AG10803 (cell line): ENCODE measurements around the gene SCGB1A1.
A peak's percentile ranks its signal among the peaks of the same experiment; 100 is the strongest.

ENCODE experiments used
- DNase-seq: peaks from one replicate; pipeline ENCODE4 v3.0.0; 2010; ENCODE audit warnings: low read depth
- H3K4me3 ChIP-seq: 2 replicates; pipeline ENCODE4 v1.5.1; 2011; ENCODE audit warnings: mild to moderate bottlenecking, low read length, control low read depth
- TF ChIP-seq, protein P1 (sequence below): conservative IDR thresholded peaks from 2 replicates; pipeline ENCODE4 v1.5.1; 2011; ENCODE audit warnings: mild to moderate bottlenecking, low read length, control low read depth, inconsistent platforms

Gene SCGB1A1

DNA sequence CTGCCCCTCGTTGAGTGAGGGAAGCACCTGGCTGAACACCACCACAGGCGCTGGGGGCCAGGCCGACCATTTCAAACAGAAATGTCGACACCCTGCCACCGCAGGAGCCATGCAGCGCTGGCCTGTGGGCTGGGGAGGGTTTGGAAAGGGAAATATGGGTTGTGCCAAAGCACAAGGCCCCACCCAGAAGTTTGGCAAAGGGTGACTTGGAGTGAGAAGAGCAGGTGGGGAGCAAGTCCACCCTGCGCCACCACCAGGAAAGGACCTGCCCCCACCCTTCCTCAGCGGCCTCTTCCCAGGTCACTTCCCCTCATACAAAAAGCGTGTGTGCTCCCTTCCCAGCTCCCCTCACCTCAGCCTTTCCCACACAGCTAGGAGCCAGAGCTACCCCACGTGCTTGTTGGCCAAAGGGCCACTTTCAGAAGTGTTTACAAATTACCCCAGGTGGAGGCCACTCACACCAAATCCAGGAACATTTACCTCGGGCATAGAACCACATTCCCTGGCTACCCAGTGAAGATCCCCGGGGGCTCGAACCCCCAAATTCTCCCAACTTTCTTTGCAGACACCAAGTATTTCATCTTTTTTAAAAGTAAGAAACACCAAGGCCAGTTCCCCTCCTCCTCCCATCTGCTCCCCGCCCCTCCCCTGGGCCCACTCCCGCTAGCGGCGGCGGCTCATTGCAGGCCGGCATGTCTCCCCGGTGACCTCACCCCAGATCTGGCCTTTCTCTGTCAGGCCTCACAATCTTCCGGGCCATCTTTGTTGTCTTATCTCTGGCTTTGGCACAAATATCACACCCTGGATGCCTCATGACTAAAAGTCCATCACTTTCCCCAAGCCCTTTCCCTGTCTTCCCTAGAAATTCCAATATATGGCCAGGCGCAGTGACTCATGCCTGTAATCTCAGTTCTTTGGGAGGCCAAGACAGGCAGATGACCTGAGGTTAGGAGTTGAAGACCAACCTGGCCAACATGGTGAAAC is 20.5 kb upstream of the SCGB1A1 start:
- no peak overlapping the region for H3K4me3 ChIP-seq
- TF ChIP-seq, protein P1, sequence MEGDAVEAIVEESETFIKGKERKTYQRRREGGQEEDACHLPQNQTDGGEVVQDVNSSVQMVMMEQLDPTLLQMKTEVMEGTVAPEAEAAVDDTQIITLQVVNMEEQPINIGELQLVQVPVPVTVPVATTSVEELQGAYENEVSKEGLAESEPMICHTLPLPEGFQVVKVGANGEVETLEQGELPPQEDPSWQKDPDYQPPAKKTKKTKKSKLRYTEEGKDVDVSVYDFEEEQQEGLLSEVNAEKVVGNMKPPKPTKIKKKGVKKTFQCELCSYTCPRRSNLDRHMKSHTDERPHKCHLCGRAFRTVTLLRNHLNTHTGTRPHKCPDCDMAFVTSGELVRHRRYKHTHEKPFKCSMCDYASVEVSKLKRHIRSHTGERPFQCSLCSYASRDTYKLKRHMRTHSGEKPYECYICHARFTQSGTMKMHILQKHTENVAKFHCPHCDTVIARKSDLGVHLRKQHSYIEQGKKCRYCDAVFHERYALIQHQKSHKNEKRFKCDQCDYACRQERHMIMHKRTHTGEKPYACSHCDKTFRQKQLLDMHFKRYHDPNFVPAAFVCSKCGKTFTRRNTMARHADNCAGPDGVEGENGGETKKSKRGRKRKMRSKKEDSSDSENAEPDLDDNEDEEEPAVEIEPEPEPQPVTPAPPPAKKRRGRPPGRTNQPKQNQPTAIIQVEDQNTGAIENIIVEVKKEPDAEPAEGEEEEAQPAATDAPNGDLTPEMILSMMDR, result no peak
- peak; percentile 48 for DNase-seq

DNA sequence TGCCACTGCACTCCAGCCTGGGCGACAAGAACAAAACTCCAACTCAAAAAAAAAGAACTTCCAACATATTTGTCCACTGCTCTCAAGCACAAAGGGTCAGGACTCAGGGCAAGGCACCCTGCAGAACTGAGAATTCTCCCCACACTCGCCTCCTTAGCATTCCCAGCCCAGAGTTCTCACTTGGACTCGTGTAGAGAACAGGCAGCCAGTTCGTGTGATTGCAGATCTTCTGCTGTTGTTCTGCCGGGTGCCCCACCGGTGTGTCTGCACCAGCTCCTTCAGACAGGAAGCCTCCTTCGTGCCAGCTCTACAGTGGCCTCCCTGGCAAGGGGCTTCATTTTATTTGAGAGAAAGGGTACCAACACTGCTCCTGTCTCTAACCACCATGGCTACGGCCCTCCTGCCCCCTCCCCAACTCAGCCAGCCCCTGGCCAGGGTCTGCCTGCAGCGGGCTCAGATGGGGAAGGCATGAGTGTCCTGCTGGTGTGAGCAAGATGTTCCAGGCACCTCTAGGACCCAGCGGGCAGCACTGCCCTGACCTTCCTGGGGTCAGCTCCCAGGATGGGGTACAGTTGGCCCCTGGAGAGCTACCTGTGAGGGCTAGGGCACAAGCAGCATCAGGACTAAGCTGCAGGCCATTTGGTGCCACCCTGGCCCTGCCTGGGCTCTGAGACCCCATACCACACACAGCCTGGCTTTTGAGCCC is 19.5 kb upstream of the SCGB1A1 start:
- no peak for DNase-seq
- TF ChIP-seq, protein P1, result no peak
- no peak overlapping the region for H3K4me3 ChIP-seq

DNA sequence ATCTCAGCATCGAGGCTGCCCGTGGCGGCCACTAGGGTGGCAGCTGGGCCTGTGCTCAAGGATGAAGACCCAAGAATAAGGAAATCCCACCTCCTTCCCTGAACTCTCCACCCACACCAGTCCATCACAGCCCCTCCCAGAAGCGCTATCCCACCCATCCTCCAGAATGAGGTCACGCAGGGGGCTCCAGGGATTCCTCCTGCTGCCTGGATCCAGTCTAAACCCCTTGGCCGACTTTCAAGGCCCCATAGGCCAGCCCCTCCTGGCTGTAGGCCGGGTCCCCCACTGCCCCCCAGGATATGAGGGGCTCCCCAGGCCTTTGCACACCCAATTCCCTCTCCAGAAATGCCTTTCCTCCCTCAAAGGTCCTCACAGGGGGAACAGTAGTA is 19.0 kb upstream of the SCGB1A1 start:
- no peak for DNase-seq
- TF ChIP-seq, protein P1, result 0 out of 2 replicates have a peak, but pooled peaks have one; percentile 5
- no peak overlapping the region for H3K4me3 ChIP-seq

DNA sequence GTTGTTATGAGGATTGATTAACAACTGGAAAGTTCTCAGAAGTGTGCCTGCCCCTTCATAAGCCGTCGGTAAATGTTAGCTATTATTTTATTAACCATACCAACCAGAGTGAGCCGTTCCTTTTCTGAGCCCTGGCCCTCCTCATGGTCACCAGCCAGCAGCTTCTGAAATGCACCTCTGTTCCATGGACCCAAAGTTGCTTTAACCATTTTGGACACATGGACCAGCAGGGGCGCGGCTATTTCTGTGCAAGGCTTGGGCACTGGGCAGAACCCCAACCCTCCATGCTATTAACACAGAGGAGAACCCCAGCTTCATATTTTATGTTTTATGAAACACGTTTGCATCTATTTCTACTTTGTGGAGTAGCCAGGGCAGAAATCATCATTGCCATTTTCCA is 18.6 kb upstream of the SCGB1A1 start:
- TF ChIP-seq, protein P1, result 0 out of 2 replicates have a peak, but pooled peaks have one; percentile 7
- no peak for DNase-seq
- H3K4me3 ChIP-seq, result no peak overlapping the region

DNA sequence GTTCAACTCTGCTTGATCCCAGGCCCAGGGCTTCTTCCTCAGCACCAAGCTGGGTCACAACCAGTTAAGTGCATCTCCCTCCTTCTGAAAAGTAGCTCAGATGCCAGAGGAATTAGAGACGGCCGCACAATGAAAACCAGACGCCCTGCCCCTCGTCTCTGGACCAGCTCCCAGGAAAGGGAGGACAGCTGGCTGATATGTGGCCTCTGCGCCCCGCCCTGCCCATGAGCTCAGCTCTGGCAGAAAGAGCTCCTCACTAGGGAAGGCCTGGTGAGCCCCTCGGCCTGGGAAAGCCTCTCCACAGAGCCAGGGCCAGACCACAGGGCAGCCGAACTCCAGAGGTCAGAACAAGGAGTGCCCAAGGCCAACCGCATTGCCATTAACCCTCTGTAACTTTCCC is 18.1 kb upstream of the SCGB1A1 start:
- TF ChIP-seq, protein P1, result no peak
- peak; percentile 93 for DNase-seq

DNA sequence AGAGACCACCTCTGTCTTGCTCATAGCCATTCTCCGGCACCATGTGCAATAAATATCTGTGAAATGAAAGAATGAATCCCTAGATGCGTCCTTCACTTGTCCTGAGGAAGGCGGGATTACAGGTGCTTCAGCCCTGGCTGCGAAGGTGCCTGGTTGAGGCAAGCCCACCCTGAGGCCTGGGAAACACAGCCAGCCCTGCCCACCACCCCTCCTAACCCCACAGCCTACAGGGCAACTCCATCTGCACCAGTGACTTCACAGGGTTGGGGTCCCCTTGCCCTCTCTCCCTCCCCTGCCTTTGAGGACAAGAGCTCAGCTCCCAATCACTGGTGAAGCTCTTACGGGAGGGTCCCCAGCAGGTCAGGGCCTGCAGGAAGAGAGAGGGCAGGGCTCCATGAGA is 17.5 kb upstream of the SCGB1A1 start:
- TF ChIP-seq, protein P1, result no peak
- no peak for DNase-seq
- no peak overlapping the region for H3K4me3 ChIP-seq

More for the DNA sequence above, 18.1 kb upstream of the SCGB1A1 start:
- no peak overlapping the region for H3K4me3 ChIP-seq

DNA sequence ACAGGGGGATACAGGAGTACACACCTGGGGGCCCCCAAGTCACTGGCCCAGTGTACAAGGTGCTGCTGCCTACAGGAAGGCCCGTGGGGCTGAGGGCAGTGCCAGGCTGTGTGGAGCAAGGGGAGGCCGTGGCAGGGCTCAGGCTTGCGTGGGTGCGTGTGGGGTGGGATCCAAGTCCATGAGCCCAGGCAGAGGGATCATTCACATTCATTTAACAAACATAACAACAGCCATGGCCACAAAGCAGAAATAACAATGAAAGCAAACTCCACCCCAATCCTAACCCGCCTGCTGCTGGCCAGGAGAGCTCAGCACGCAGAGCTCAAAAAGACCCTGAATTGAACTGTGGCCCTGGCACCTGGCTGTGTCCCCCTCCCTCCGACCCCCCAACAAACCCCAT is 17.0 kb upstream of the SCGB1A1 start:
- TF ChIP-seq, protein P1, result no peak
- no peak for DNase-seq
- peak overlapping the region; percentile 17 for H3K4me3 ChIP-seq
